Chondrocyte (in vitro differentiated cells): ENCODE data around the gene ELOVL1. TPM values are rescaled to one million over a fixed set of nuclear protein-coding genes. Genes with fewer than 3 reads are reported as not detected.
"Not testable (repeated sequence)": the region's sequence is repeated elsewhere in the genome, so short reads cannot be mapped to it uniquely, and the experiment has no call there.

ENCODE experiments used
- DNase-seq: peaks from one replicate; pipeline ENCODE4 v3.0.0; 2021; ENCODE audit warnings: mixed read lengths, low spot score
- H3K27ac Mint-ChIP-seq: one replicate; pipeline ENCODE4 v1.8.0; 2021; ENCODE audit warnings: mild to moderate bottlenecking, moderate library complexity, mixed read lengths; ENCODE audit not compliant: unreplicated experiment
- H3K27me3 Mint-ChIP-seq: 2 replicates; pipeline ENCODE4 v1.8.0; 2021; ENCODE audit warnings: low read depth, mixed read lengths
- H3K36me3 Mint-ChIP-seq: 2 replicates; pipeline ENCODE4 v1.8.0; 2021; ENCODE audit warnings: low read depth, mixed read lengths
- H3K4me1 Mint-ChIP-seq: 2 replicates; pipeline ENCODE4 v1.8.0; 2021; ENCODE audit warnings: low read depth, mild to moderate bottlenecking, mixed read lengths
- H3K4me3 Mint-ChIP-seq: one replicate; pipeline ENCODE4 v1.8.0; 2021; ENCODE audit warnings: mild to moderate bottlenecking, moderate library complexity, mixed read lengths; ENCODE audit not compliant: unreplicated experiment
- H3K9me3 Mint-ChIP-seq: 2 replicates; pipeline ENCODE4 v1.8.0; 2021; ENCODE audit warnings: low read depth, mixed read lengths
- total RNA-seq: library from RNA; stranded (reverse); gene quantifications from 3 replicates; pipeline ENCODE4 v1.2.1, GENCODE V29; 2021
- TF ChIP-seq, protein P1 (sequence below): fragments of 200-600 bp; sonication (generic); IDR thresholded peaks from 2 replicates; pipeline ENCODE4 v1.5.0; 2021; ENCODE audit warnings: antibody characterized with exemption, mild to moderate bottlenecking, moderate library complexity

The ELOVL1 gene
- total RNA-seq, 1 donor from 2014 or later: 103 TPM

DNA sequence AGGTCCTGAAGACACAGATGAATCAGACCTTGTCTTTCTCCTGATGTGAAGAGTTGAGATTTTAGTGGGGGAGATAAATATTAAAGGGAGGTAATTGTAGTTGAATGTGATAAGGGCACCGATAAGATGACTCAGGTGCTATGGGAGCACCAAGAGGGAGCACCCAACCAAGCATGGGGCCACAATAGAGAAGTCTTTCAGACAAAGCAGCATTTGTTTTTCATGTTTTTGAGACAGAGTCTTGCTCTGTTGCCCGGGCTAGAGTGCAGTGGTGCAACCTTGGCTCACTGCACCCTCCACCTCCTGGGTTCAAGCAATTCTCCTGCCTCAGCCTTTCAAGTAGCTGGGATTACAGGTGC is 38.0 kb upstream of the ELOVL1 start:
- Mint-ChIP-seq H3K27me3 (no peaks in the 10 kb centered on the region), H3K4me3 (no peak overlapping the region), H3K36me3 (peaks cover 45% of the 10 kb centered on the region), H3K9me3 (peaks cover 8% of the 10 kb centered on the region), H3K27ac (no peak overlapping the region), H3K4me1 (peaks cover 2% of the 10 kb centered on the region)
- TF ChIP-seq, protein P1, sequence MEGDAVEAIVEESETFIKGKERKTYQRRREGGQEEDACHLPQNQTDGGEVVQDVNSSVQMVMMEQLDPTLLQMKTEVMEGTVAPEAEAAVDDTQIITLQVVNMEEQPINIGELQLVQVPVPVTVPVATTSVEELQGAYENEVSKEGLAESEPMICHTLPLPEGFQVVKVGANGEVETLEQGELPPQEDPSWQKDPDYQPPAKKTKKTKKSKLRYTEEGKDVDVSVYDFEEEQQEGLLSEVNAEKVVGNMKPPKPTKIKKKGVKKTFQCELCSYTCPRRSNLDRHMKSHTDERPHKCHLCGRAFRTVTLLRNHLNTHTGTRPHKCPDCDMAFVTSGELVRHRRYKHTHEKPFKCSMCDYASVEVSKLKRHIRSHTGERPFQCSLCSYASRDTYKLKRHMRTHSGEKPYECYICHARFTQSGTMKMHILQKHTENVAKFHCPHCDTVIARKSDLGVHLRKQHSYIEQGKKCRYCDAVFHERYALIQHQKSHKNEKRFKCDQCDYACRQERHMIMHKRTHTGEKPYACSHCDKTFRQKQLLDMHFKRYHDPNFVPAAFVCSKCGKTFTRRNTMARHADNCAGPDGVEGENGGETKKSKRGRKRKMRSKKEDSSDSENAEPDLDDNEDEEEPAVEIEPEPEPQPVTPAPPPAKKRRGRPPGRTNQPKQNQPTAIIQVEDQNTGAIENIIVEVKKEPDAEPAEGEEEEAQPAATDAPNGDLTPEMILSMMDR: no peak
- DNase-seq: no peak

GRCh38 chr1:43405219-43405875 is 37.5 kb upstream of the ELOVL1 start:
- Mint-ChIP-seq H3K4me1 (peaks cover 2% of the 10 kb centered on the region), H3K27ac (no peak overlapping the region), H3K27me3 (no peaks in the 10 kb centered on the region), H3K9me3 (peaks cover 8% of the 10 kb centered on the region), H3K4me3 (no peak overlapping the region), H3K36me3 (peaks cover 43% of the 10 kb centered on the region)
- no peak for DNase-seq
- TF ChIP-seq, protein P1: no peak

GRCh38 chr1:43404353-43404752 is 36.5 kb upstream of the ELOVL1 start:
- H3K27me3 Mint-ChIP-seq: no peaks in the 10 kb centered on the region
- H3K4me1 Mint-ChIP-seq: peaks cover 2% of the 10 kb centered on the region
- DNase-seq: no peak
- H3K9me3 Mint-ChIP-seq: peaks cover 5% of the 10 kb centered on the region
- H3K4me3 Mint-ChIP-seq: no peak overlapping the region
- H3K27ac Mint-ChIP-seq: no peak overlapping the region
- H3K36me3 Mint-ChIP-seq: peaks cover 37% of the 10 kb centered on the region
- TF ChIP-seq, protein P1: no peak

GRCh38 chr1:43402089-43402865 is 34.5 kb upstream of the ELOVL1 start:
- no peaks in the 10 kb centered on the region for H3K9me3 Mint-ChIP-seq
- H3K27ac Mint-ChIP-seq: no peak overlapping the region
- H3K4me1 Mint-ChIP-seq: no peaks in the 10 kb centered on the region
- peaks cover 29% of the 10 kb centered on the region for H3K36me3 Mint-ChIP-seq
- DNase-seq: no peak
- no peaks in the 10 kb centered on the region for H3K27me3 Mint-ChIP-seq
- TF ChIP-seq, protein P1: no peak
- no peak overlapping the region for H3K4me3 Mint-ChIP-seq

DNA sequence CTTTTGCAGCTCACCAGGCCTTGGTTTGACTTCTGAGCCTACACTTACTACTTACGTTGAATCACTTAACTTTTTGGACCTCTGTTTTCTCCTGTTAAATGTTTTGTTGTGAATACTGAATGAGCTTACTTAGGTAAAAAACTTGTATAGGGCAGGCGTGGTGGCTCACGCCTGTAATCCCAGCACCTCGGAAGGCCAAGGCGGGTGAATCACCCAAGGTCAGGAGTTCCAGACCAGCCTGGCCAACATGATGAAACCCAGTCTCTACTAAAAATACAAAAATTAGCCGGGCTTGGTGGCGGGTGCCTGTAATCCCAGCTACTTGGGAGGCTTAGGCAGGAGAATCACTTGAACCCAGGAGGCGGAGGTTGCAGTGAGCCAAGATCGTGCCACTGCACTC is 32.6 kb upstream of the ELOVL1 start:
- H3K27me3 Mint-ChIP-seq, H3K4me3 Mint-ChIP-seq, DNase-seq, H3K9me3 Mint-ChIP-seq, H3K27ac Mint-ChIP-seq: not testable (repeated sequence)
- H3K4me1 Mint-ChIP-seq: peaks cover 10% of the 10 kb centered on the region
- peaks cover 18% of the 10 kb centered on the region for H3K36me3 Mint-ChIP-seq
